ENCODE data around the gene RBM38.
"Not testable (repeated sequence)": the region's sequence is repeated elsewhere in the genome, so short reads cannot be mapped to it uniquely, and the experiment has no call there.

RBM38 gene

GRCh38 chr20:57417830-57418780 is 26.9 kb downstream of the RBM38 start:
- DNase-seq (ENCODE audit: low spot score): no peak

GRCh38 chr20:57419479-57419878 is 28.3 kb downstream of the RBM38 start:
- not testable (repeated sequence) for DNase-seq (ENCODE audit: low spot score)

- DNase-seq (ENCODE audit: low spot score): no peak
Observed at GRCh38 chr20:57420571-57421252, 29.5 kb downstream of the RBM38 start.

- no peak for DNase-seq (ENCODE audit: low spot score)
Observed at GRCh38 chr20:57421253-57422220, 30.3 kb downstream of the RBM38 start.

DNA sequence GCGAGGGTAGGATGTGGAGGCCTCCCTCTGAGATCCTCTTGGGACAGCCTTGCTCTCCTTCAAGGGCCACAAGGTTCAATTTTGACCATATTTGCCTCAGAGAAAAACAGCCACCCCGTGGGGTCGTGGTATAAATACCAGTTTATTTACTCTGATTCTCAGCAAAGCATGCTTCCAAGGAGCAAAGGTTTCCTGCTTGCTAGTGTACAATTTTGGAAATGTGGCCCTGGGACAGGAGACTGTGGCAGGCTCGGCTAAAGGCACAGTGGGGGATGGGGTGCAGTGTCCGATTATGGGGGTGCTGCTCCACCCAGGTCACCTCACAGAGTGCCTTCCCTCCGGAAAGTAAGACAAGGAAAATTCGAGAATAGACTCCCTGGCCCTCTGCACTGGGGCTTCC is 31.1 kb downstream of the RBM38 start:
- DNase-seq (ENCODE audit: low spot score): no peak

- no peak for DNase-seq (ENCODE audit: low spot score)
Observed at GRCh38 chr20:57425150-57426013, 34.2 kb downstream of the RBM38 start.

- no peak for DNase-seq (ENCODE audit: low spot score)
Observed at GRCh38 chr20:57426271-57426689, 35.1 kb downstream of the RBM38 start.

GRCh38 chr20:57426831-57427230 is 35.6 kb downstream of the RBM38 start:
- no peak for DNase-seq (ENCODE audit: low spot score)

GRCh38 chr20:57428324-57429158 is 37.3 kb downstream of the RBM38 start:
- no peak for DNase-seq (ENCODE audit: low spot score)

DNA sequence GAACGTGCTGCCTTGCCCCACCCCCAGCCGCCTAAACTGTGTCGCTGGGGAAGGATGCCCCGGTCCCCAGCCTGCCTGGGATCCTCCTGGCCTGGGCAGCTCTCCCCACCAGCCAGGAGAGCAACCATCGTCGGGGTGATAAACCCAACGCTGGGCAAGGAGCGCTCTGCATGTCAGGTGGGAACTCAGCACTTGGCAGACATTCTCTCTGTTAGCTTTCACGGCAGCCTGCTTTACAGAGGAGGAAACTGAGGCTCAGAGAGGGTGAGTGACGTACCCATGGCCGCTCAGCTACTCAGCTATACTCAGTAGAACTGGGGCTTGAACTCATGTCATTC is 37.9 kb downstream of the RBM38 start:
- no peak for DNase-seq (ENCODE audit: low spot score)

GRCh38 chr20:57429580-57430200 is 38.5 kb downstream of the RBM38 start:
- DNase-seq (ENCODE audit: low spot score): no peak

- not testable (repeated sequence) for DNase-seq (ENCODE audit: low spot score)
Observed at GRCh38 chr20:57430201-57430596, 39.0 kb downstream of the RBM38 start.

- DNase-seq (ENCODE audit: low spot score): no peak
Observed at GRCh38 chr20:57431539-57431835, 40.3 kb downstream of the RBM38 start.

- no peak for DNase-seq (ENCODE audit: low spot score)
Observed at GRCh38 chr20:57432480-57432861, 41.3 kb downstream of the RBM38 start.

DNA sequence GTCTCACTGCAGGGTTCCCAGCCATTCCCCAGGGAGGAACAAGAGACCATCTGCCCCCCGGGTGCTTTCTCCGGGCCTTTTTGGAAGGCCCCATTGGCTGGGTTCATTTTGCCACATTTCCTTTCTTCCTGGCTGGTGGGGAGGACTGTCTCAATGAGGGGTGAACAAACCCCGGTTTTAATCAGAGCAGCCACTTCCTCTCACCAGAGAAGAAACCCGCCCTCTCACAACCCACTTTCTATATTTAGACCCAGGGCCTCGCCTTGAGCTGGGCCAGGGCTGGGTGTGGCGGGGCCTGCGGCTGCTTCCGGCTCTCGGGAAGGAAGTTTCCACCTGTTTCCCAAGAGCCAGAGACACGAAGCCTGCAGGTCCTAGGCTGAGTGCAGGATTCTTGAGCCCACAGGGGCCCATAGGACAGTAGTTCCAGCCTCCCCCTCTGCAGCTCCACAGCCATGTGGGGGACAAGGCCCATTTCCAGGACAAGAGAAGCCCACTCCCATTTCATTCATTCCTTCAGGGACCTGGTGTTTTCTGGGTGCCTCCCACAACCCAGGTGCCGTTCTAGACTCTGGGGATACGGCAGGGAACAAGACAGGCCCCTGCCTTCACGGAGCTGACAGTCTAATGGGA is 41.8 kb downstream of the RBM38 start:
- DNase-seq (ENCODE audit: low spot score): no peak

GRCh38 chr20:57433657-57434389 is 42.6 kb downstream of the RBM38 start:
- DNase-seq (ENCODE audit: low spot score): no peak

GRCh38 chr20:57434390-57434700 is 43.1 kb downstream of the RBM38 start:
- DNase-seq (ENCODE audit: low spot score): no peak

- no peak for DNase-seq (ENCODE audit: low spot score)
Observed at GRCh38 chr20:57435105-57435497, 43.9 kb downstream of the RBM38 start.
